ENCODE measurements around the gene LAMC1.

GRCh38 chr1:183038913-183039312, 15.7 kb downstream of the LAMC1 start:
- TF ChIP-seq, protein P1, sequence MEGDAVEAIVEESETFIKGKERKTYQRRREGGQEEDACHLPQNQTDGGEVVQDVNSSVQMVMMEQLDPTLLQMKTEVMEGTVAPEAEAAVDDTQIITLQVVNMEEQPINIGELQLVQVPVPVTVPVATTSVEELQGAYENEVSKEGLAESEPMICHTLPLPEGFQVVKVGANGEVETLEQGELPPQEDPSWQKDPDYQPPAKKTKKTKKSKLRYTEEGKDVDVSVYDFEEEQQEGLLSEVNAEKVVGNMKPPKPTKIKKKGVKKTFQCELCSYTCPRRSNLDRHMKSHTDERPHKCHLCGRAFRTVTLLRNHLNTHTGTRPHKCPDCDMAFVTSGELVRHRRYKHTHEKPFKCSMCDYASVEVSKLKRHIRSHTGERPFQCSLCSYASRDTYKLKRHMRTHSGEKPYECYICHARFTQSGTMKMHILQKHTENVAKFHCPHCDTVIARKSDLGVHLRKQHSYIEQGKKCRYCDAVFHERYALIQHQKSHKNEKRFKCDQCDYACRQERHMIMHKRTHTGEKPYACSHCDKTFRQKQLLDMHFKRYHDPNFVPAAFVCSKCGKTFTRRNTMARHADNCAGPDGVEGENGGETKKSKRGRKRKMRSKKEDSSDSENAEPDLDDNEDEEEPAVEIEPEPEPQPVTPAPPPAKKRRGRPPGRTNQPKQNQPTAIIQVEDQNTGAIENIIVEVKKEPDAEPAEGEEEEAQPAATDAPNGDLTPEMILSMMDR (IDR thresholded peaks at IDR 0.05; ENCODE audit: poor library complexity): no peak
- TF ChIP-seq EZH2 (IDR thresholded peaks at IDR 0.05; ENCODE audit: borderline replicate concordance): no peak

Data from hepatocyte (in vitro differentiated cells).